Uterine smooth muscle cell (primary cell): Measurements from ENCODE around the gene CLRN1. TPM values are rescaled to one million over a fixed set of nuclear protein-coding genes. Genes with fewer than 3 reads are reported as not detected.

Experiments
- total RNA-seq: library from RNA; depleted of rRNA; stranded (reverse); fragments of >200 nt; gene quantifications from 2 replicates; pipeline ENCODE4 v1.2.3, GENCODE V29; 2014

The CLRN1 gene
- not detected in 2 replicates for total RNA-seq

DNA sequence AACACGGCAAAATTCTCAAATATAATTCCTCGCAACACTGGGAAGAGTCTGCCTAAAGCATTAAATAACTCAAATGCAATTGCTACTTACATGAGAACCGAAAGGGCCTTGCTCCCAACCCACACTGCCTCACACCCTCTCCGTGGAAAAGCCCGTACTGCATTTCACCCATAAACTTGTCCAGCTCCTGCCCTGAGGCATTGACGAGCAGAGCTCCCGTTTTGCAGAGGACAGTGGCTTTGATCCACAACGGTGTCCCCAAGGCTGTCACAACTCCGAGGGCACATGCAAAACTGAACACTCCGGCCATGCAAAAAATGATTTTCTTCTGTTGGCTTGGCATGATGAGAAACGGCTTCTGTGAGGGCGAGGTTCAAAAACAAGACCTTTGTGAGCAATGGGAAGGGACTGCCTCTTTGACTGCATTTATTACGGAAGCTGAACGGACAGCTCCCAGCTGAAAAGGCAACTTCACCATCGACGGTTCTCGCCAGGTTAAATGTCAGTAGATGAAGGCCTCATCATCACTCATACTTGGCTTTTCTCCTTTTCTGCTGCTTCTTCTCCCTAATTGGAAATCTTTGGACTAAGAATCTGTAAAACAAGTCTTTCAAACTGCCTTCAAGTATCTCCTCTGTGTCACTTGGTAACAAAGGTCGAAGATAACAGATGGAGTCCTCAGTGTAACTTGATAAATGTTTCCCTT lies at the start of gene CLRN1:
Gene CLRN1, minus strand, starts transcription at position 362 of the 706 bp plus-strand sequence. Its CDS starts 19 bp downstream, at position 343.

GRCh38 chr3:150905339-150905738 lies 67.2 kb downstream of the CLRN1 start, which contains the start of gene MINDY4B:
TSS of gene MINDY4B (minus strand) at chr3:150905439. CDS start at chr3:150905439, 0 bp downstream.

Other genes with a start within 250 kb of the CLRN1 start
- gene SIAH2, start 209.6 kb downstream of the CLRN1 start, total RNA-seq, result 25.7 and 44.0 TPM in 2 replicates
- gene MINDY4B, start 67.3 kb downstream of the CLRN1 start, total RNA-seq, result not detected in 2 replicates
- gene MED12L, start 112.9 kb upstream of the CLRN1 start, total RNA-seq, result 0.25 and 0.33 TPM in 2 replicates
- gene GPR171, start 230.5 kb upstream of the CLRN1 start, total RNA-seq, result not detected in 2 replicates